BJ (cell line): ENCODE data around the gene MKRN1. TPM values are rescaled to one million over a fixed set of nuclear protein-coding genes. Genes with fewer than 3 reads are reported as not detected.

Source experiments
- CTCF ChIA-PET: fragments of 350-600 bp; formaldehyde crosslinking; extraction: SDS; loops from one replicate; lab custom pipeline; 2021; ENCODE audit warnings: antibody characterized with exemption, inconsistent platforms; lab: Yijun Ruan, JAX
- POLR2A ChIA-PET: fragments of 300-600 bp; sonication (Branson Sonifier 250); formaldehyde crosslinking; extraction: SDS; loops from one replicate; lab custom pipeline; 2021; ENCODE audit warnings: antibody characterized with exemption; lab: Charles Lee
- DNase-seq: peaks from one replicate; pipeline ENCODE4 v3.0.0-alpha.2; 2011; ENCODE audit warnings: low read depth
- H3K27me3 ChIP-seq: 2 replicates; pipeline ENCODE4 v1.6.0; 2011; ENCODE audit warnings: low read length; ENCODE audit not compliant: control insufficient read depth, insufficient read depth
- H3K36me3 ChIP-seq: 2 replicates; pipeline ENCODE4 v1.5.1; 2011; ENCODE audit warnings: low read length; ENCODE audit not compliant: control insufficient read depth, insufficient read depth
- H3K4me3 ChIP-seq: 2 replicates; pipeline ENCODE4 v1.5.1; 2011; ENCODE audit warnings: low read depth, mild to moderate bottlenecking, control low read depth, low read length
- CTCF ChIP-seq: IDR thresholded peaks from 2 replicates; pipeline ENCODE4 v1.5.1; 2011; ENCODE audit warnings: low read depth, mild to moderate bottlenecking, control low read depth, inconsistent platforms, low read length, moderate library complexity; ENCODE audit not compliant: insufficient read depth
- polyA plus RNA-seq: library from polyadenylated mRNA; depleted of rRNA; stranded (reverse); fragments of >200 nt; gene quantifications from 2 replicates; pipeline ENCODE4 v1.2.3, GENCODE V29; 2011

The MKRN1 gene
- polyA plus RNA-seq, 1 experiment: 61.2 TPM

- H3K36me3 ChIP-seq: peaks cover 3% of the 10 kb centered on the region
- DNase-seq: no peak
- TF ChIP-seq CTCF: no peak
- no peak overlapping the region for H3K4me3 ChIP-seq
- ChIA-PET POLR2A (no interaction called here), CTCF (interaction anchor here (1.6 to 3.4 kb wide), 2 partner anchors 16 to 132 kb away, joined by 4 to 23 read pairs; no protein-coding TSS in a partner anchor)
- no peaks in the 10 kb centered on the region for H3K27me3 ChIP-seq
Observed at GRCh38 chr7:140521421-140521820, 42.1 kb upstream of the MKRN1 start.

GRCh38 chr7:140519007-140519399 is 39.7 kb upstream of the MKRN1 start:
- Histone ChIP-seq H3K27me3 (no peaks in the 10 kb centered on the region), H3K4me3 (no peak overlapping the region), H3K36me3 (peaks cover 3% of the 10 kb centered on the region)
- no peak for TF ChIP-seq CTCF
- CTCF ChIA-PET: interaction anchor here (0.5 to 3.7 kb wide), 7 partner anchors 10 to 142 kb away, joined by 3 to 28 read pairs (median 4); no protein-coding TSS in a partner anchor
- POLR2A ChIA-PET: no interaction called here
- no peak for DNase-seq

- DNase-seq: no peak
- no peak for TF ChIP-seq CTCF
- H3K36me3 ChIP-seq: peaks cover 3% of the 10 kb centered on the region
- POLR2A ChIA-PET: no interaction called here
- CTCF ChIA-PET: interaction anchor here (0.5 to 7.7 kb wide), 29 partner anchors 8 to 156 kb away, joined by 3 to 103 read pairs (median 4); partner anchors contain the start of genes ADCK2 and DENND2A
- no peak overlapping the region for H3K4me3 ChIP-seq
- no peaks in the 10 kb centered on the region for H3K27me3 ChIP-seq
Observed at GRCh38 chr7:140518370-140519006, 39.2 kb upstream of the MKRN1 start.

GRCh38 chr7:140517546-140518369 is 38.5 kb upstream of the MKRN1 start:
- peak; percentile 49 for DNase-seq
- TF ChIP-seq CTCF: peak; percentile 91

GRCh38 chr7:140512317-140513000 is 33.2 kb upstream of the MKRN1 start:
- ChIA-PET POLR2A (no interaction called here), CTCF (interaction anchor here (7.7 kb wide), 1 partner anchor 139 kb away, joined by 103 read pairs; no protein-coding TSS in a partner anchor)
- no peak for TF ChIP-seq CTCF

More at GRCh38 chr7:140517546-140518369, 38.5 kb upstream of the MKRN1 start:
- no peaks in the 10 kb centered on the region for H3K27me3 ChIP-seq
- peaks cover 3% of the 10 kb centered on the region for H3K36me3 ChIP-seq
- POLR2A ChIA-PET: no interaction called here
- CTCF ChIA-PET: interaction anchor here (0.6 to 7.7 kb wide), 29 partner anchors 9 to 751 kb away, joined by 3 to 103 read pairs (median 4); partner anchors contain the start of genes ADCK2 and DENND2A
- no peak overlapping the region for H3K4me3 ChIP-seq

More at GRCh38 chr7:140512317-140513000, 33.2 kb upstream of the MKRN1 start:
- Histone ChIP-seq H3K4me3 (no peak overlapping the region), H3K27me3 (no peaks in the 10 kb centered on the region), H3K36me3 (no peaks in the 10 kb centered on the region)
- DNase-seq: no peak
